ENCODE measurements around the gene MARCHF10. TPM values are rescaled to one million over a fixed set of nuclear protein-coding genes. Genes with fewer than 3 reads are reported as not detected.
A peak's percentile ranks its signal among the peaks of the same experiment; 100 is the strongest.

Gene MARCHF10
- total RNA-seq, 1 experiment from 2014 or later: 0.39 TPM

- DNase-seq (ENCODE audit: low read depth, low spot score) (peak; percentile 54), ATAC-seq (peak; percentile 93)
- in situ Hi-C loops (cut with HindIII; ENCODE audit: low pct_unique_long_range_greater_than_20kb, low sequenced_read_pairs) (no loop called here), intact Hi-C loops (cut with micrococcal nuclease; ENCODE audit: unreplicated experiment) (no loop called here)
- peak overlapping the region in 1 of 2 experiments; percentile 28; a peak in 3 of 4 replicates for H3K4me3 ChIP-seq (ENCODE audit: low read depth in 2 of 2, low read length in 2 of 2)
- CTCF ChIA-PET: no interaction called here
- TF ChIP-seq, protein P1, sequence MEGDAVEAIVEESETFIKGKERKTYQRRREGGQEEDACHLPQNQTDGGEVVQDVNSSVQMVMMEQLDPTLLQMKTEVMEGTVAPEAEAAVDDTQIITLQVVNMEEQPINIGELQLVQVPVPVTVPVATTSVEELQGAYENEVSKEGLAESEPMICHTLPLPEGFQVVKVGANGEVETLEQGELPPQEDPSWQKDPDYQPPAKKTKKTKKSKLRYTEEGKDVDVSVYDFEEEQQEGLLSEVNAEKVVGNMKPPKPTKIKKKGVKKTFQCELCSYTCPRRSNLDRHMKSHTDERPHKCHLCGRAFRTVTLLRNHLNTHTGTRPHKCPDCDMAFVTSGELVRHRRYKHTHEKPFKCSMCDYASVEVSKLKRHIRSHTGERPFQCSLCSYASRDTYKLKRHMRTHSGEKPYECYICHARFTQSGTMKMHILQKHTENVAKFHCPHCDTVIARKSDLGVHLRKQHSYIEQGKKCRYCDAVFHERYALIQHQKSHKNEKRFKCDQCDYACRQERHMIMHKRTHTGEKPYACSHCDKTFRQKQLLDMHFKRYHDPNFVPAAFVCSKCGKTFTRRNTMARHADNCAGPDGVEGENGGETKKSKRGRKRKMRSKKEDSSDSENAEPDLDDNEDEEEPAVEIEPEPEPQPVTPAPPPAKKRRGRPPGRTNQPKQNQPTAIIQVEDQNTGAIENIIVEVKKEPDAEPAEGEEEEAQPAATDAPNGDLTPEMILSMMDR (IDR thresholded peaks at IDR 0.05): no peak
- TF ChIP-seq POLR2AphosphoS5 (IDR thresholded peaks at IDR 0.05; ENCODE audit: low read depth, low read length) (no peak), SIN3A (IDR thresholded peaks at IDR 0.05; ENCODE audit: borderline replicate concordance, insufficient read depth, low read depth, low read length) (no peak), TCF7L2 (IDR thresholded peaks at IDR 0.05; ENCODE audit: low read depth, low read length) (no peak), REST (IDR thresholded peaks at IDR 0.05; ENCODE audit: insufficient read depth in 1 of 2, low read depth in 2 of 2, low read length in 1 of 2) (no peak)
- H3K27ac ChIP-seq (ENCODE audit: low read length): peak overlapping the region; percentile 78
- H3K36me3 ChIP-seq (ENCODE audit: control insufficient read depth, insufficient read depth, low read length): no peaks in the 10 kb centered on the region
- H3K4me1 ChIP-seq (ENCODE audit: control insufficient read depth, insufficient read depth, low read length): peaks cover 16% of the 10 kb centered on the region
- H3K27me3 ChIP-seq (ENCODE audit: control insufficient read depth, insufficient read depth, low read length): no peaks in the 10 kb centered on the region
- H3K9me3 ChIP-seq (ENCODE audit: control insufficient read depth, insufficient read depth, low read depth, low read length): peaks cover 5% of the 10 kb centered on the region; the same call in 1 of the 2 replicates
- BruUV-seq (replicated peaks): no TSS peak
- POLR2A ChIA-PET: no interaction called here
These were observed 29.0 kb downstream of the MARCHF10 start for GRCh38 chr17:62778990-62779681.

- POLR2A ChIA-PET: no interaction called here
- no TSS peak for BruUV-seq (replicated peaks)
- Histone ChIP-seq H3K27me3 (ENCODE audit: control insufficient read depth, insufficient read depth, low read length) (no peaks in the 10 kb centered on the region), H3K36me3 (ENCODE audit: control insufficient read depth, insufficient read depth, low read length) (no peaks in the 10 kb centered on the region), H3K4me3 (ENCODE audit: low read depth in 2 of 2, low read length in 2 of 2) (no peak overlapping the region), H3K27ac (ENCODE audit: low read length) (no peak overlapping the region), H3K4me1 (ENCODE audit: control insufficient read depth, insufficient read depth, low read length) (peaks cover 16% of the 10 kb centered on the region), H3K9me3 (ENCODE audit: control insufficient read depth, insufficient read depth, low read depth, low read length) (no peaks in the 10 kb centered on the region)
- in situ Hi-C loops (cut with HindIII; ENCODE audit: low pct_unique_long_range_greater_than_20kb, low sequenced_read_pairs): no loop called here
- intact Hi-C loops (cut with micrococcal nuclease; ENCODE audit: unreplicated experiment): no loop called here
- CTCF ChIA-PET: no interaction called here
- no peak for DNase-seq (ENCODE audit: low read depth, low spot score)
- no peak for TF ChIP-seq POLR2AphosphoS5 (IDR thresholded peaks at IDR 0.05; ENCODE audit: low read depth, low read length)
- no peak for TF ChIP-seq TCF7L2 (IDR thresholded peaks at IDR 0.05; ENCODE audit: low read depth, low read length)
- TF ChIP-seq, protein P1 (IDR thresholded peaks at IDR 0.05): no peak
- no peak for TF ChIP-seq REST (IDR thresholded peaks at IDR 0.05; ENCODE audit: insufficient read depth in 1 of 2, low read depth in 2 of 2, low read length in 1 of 2)
- no peak for TF ChIP-seq SIN3A (IDR thresholded peaks at IDR 0.05; ENCODE audit: borderline replicate concordance, insufficient read depth, low read depth, low read length)
- ATAC-seq: no peak
These were observed 32.2 kb downstream of the MARCHF10 start for GRCh38 chr17:62775876-62776275.

Measured in Panc1 (cell line).